ENCODE measurements around the gene FOXP1.

Gene FOXP1

GRCh38 chr3:71402280-71402679 is 181.2 kb downstream of the FOXP1 start:
- Histone ChIP-seq H3K9me3 (no peaks in the 10 kb centered on the region), H3K4me1 (ENCODE audit: control insufficient read depth in 1 of 2, insufficient read depth in 1 of 2, low read depth in 1 of 2, low read length in 1 of 2) (peaks cover 22 to 36% of the 10 kb centered on the region in 2 experiments), H3K36me3 (no peaks in the 10 kb centered on the region), H3K27me3 (no peaks in the 10 kb centered on the region), H3K4me3 (ENCODE audit: low read depth in 1 of 2, low read length in 1 of 2) (no peak overlapping the region), H3K27ac (peak overlapping the region; percentile 52)
- TF ChIP-seq CTCF (IDR thresholded peaks at IDR 0.05) = no peak

- H3K27ac ChIP-seq = peak overlapping the region; percentile 52
- no peak for TF ChIP-seq CTCF (IDR thresholded peaks at IDR 0.05)
- H3K27me3 ChIP-seq = no peaks in the 10 kb centered on the region
- H3K4me3 ChIP-seq (ENCODE audit: low read depth in 1 of 2, low read length in 1 of 2) = no peak overlapping the region
- no peaks in the 10 kb centered on the region for H3K36me3 ChIP-seq
- no peaks in the 10 kb centered on the region for H3K9me3 ChIP-seq
- H3K4me1 ChIP-seq (ENCODE audit: control insufficient read depth in 1 of 2, insufficient read depth in 1 of 2, low read depth in 1 of 2, low read length in 1 of 2) = peaks cover 24 to 38% of the 10 kb centered on the region in 2 experiments
Observed at GRCh38 chr3:71401695-71402231, 181.8 kb downstream of the FOXP1 start.

- no peak overlapping the region for H3K27ac ChIP-seq
- H3K36me3 ChIP-seq = no peaks in the 10 kb centered on the region
- peaks cover 29 to 44% of the 10 kb centered on the region in 2 experiments for H3K4me1 ChIP-seq (ENCODE audit: control insufficient read depth in 1 of 2, insufficient read depth in 1 of 2, low read depth in 1 of 2, low read length in 1 of 2)
- no peaks in the 10 kb centered on the region for H3K9me3 ChIP-seq
- no peak overlapping the region for H3K4me3 ChIP-seq (ENCODE audit: low read depth in 1 of 2, low read length in 1 of 2)
- no peak for TF ChIP-seq CTCF (IDR thresholded peaks at IDR 0.05)
- no peaks in the 10 kb centered on the region for H3K27me3 ChIP-seq
Observed at GRCh38 chr3:71400986-71401451, 182.5 kb downstream of the FOXP1 start.

GRCh38 chr3:71399478-71399877 is 184.1 kb downstream of the FOXP1 start:
- Histone ChIP-seq H3K9me3 (no peaks in the 10 kb centered on the region), H3K4me3 (ENCODE audit: low read depth in 1 of 2, low read length in 1 of 2) (no peak overlapping the region), H3K27ac (no peak overlapping the region), H3K27me3 (no peaks in the 10 kb centered on the region), H3K4me1 (ENCODE audit: control insufficient read depth in 1 of 2, insufficient read depth in 1 of 2, low read depth in 1 of 2, low read length in 1 of 2) (peaks cover 32 to 47% of the 10 kb centered on the region in 2 experiments), H3K36me3 (no peaks in the 10 kb centered on the region)
- TF ChIP-seq CTCF (IDR thresholded peaks at IDR 0.05) = no peak

GRCh38 chr3:71398157-71398836 is 185.2 kb downstream of the FOXP1 start:
- H3K4me3 ChIP-seq (ENCODE audit: low read depth in 1 of 2, low read length in 1 of 2) = no peak overlapping the region
- peak overlapping the region; percentile 19 for H3K27ac ChIP-seq

More at GRCh38 chr3:71398157-71398836, 185.2 kb downstream of the FOXP1 start:
- Histone ChIP-seq H3K9me3 (no peaks in the 10 kb centered on the region), H3K4me1 (ENCODE audit: control insufficient read depth in 1 of 2, insufficient read depth in 1 of 2, low read depth in 1 of 2, low read length in 1 of 2) (peaks cover 32 to 47% of the 10 kb centered on the region in 2 experiments), H3K27me3 (no peaks in the 10 kb centered on the region), H3K36me3 (no peaks in the 10 kb centered on the region)
- TF ChIP-seq CTCF (IDR thresholded peaks at IDR 0.05) = no peak
